Measurements from ENCODE around the gene GALR3.

DNA sequence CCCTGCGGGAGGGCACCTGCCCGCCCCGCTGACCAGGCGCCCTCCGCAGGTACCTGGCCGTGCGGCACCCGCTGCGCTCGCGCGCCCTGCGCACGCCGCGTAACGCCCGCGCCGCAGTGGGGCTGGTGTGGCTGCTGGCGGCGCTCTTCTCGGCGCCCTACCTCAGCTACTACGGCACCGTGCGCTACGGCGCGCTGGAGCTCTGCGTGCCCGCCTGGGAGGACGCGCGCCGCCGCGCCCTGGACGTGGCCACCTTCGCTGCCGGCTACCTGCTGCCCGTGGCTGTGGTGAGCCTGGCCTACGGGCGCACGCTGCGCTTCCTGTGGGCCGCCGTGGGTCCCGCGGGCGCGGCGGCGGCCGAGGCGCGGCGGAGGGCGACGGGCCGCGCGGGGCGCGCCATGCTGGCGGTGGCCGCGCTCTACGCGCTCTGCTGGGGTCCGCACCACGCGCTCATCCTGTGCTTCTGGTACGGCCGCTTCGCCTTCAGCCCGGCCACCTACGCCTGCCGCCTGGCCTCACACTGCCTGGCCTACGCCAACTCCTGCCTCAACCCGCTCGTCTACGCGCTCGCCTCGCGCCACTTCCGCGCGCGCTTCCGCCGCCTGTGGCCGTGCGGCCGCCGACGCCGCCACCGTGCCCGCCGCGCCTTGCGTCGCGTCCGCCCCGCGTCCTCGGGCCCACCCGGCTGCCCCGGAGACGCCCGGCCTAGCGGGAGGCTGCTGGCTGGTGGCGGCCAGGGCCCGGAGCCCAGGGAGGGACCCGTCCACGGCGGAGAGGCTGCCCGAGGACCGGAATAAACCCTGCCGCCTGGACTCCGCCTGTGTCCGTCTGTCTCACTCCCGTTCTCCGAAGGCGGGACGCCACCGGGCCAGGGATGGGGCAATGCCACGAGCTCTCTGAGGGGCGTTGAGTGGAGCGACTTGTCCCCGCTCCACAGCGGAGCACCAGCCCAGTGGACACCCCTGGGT lies 1.8 kb downstream of the GALR3 start:
- TF ChIP-seq CTCF (conservative IDR thresholded peaks at IDR 0.05; ENCODE audit: low read depth, low read length) (no peak), MAFK (IDR thresholded peaks at IDR 0.05; ENCODE audit: low read depth, low read length) (no peak), POLR2A (IDR thresholded peaks at IDR 0.05; ENCODE audit: low read depth, low read length) (no peak), NFE2L2 (IDR thresholded peaks at IDR 0.05; ENCODE audit: low read depth, low read length) (no peak)

Data from IMR-90 (cell line).